HG02981 (cell line): ENCODE data around the gene AGK.

Experiments used
- ATAC-seq: cut with Tn5 transposase; IDR thresholded peaks from one replicate; pipeline ENCODE4 v1.9.1; 2021; ENCODE audit warnings: mild to moderate bottlenecking, moderate library complexity; ENCODE audit not compliant: unreplicated experiment

Gene AGK, protein sequence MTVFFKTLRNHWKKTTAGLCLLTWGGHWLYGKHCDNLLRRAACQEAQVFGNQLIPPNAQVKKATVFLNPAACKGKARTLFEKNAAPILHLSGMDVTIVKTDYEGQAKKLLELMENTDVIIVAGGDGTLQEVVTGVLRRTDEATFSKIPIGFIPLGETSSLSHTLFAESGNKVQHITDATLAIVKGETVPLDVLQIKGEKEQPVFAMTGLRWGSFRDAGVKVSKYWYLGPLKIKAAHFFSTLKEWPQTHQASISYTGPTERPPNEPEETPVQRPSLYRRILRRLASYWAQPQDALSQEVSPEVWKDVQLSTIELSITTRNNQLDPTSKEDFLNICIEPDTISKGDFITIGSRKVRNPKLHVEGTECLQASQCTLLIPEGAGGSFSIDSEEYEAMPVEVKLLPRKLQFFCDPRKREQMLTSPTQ

DNA sequence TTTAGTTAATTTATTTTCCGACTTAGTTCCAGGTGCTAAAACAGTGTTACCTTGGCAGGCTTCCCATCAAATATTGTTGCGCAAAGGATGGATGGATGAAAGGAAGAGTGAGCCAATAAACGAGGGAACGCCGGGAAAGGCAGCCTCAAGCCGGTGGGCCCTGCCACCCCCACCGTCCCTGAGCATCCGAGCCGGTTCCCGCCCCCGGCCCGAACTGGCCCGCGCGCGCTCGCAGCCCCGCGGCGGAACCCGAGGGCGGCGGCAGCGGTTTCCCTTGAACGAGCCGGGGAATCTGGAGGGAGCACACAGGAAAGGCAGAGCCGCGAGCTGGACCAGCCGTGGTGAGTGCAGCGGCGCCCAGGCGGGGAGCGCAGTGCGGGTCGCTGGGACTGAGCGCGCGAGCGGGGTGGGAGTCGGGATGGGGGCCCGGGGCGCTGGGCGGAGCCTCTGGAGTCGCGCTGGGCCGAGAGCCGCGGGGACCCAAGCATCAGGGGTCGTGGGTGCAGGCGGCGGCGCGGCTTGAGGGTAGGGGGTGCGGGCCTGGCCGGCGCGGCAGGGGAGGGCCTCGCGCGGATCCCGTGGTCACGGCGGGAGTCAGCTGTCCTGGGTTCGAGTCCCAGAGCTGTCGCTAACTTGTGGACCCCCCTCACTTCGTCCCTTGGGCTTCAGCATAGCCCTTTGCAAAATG, at the start of gene AGK:
Gene AGK (plus strand): TSS at position 317 of the 688 bp plus-strand sequence. CDS start 4,057 bp downstream, outside the sequence.
- peak; percentile 93 for ATAC-seq

DNA sequence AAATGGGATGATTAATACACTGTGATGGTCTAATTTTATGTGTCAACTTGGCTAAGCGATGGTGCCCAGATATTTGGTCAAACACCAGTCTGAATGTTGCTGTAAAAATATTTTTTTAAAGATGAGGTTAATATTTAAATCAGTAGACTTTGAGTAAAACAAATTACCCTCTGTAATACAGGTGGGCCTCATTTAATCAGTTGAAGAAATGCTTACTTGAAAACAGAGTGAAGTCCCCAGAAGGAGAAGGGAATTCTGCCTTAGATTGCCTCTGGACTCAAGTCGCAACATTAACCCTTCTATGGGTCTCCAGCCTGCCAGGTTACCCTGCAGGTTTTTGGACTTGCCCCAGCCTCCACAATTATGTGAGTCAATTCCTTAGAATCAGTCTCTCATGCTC, 49.8 kb upstream of the AGK start:
- ATAC-seq: no peak

DNA sequence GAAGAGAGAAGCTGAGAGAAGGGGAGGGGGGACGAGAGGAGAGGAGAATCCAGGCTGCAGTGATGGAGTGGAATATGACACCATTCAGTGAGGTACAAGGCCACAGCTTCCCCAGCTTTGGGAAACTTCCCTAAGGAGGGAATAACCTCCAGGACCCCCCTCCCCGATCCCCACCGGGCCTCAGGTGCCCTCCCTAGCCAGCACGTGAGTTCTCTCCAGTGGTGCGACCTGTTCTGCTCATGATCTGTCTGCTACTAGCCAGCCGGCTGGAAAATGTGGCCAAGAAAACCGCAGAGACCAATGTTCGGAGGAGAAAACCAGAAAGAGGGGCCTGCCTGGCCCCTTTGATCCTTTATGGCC, 39.9 kb upstream of the AGK start:
- no peak for ATAC-seq

DNA sequence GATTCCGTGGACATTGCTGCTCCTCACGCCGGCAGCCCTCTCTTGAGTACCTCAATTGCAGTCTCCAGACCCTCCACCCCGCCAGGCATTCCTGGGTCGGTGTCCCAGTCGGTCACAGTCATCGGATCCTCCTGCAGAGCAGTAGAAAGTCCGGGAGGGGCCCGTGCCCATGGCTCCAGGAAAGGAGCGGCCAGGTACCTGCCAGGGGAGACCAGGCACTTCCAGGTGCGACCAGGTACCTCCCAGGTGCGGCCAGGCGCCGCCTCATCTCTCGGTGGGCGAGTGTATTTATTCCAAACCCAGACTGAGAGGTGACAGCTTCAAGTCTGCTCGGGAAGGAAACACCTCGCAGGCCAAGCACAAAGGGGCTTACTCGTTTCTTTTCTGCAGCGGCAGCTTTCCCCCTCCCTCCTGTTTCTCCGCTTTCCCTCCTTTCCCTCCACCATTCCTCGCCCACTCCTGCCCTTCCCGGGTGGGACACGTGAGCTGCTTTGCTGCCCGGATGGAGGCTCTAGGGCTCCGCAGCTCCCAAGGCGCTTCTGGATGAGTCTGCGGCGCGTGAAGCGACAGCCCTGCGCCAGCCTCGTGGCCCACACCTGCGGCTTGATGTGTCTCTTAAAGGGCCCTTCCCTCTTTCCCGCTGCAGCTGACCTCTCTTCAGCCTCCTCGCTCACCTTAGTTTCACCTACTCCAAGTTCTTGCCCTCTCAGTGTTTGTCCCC, 39.4 kb upstream of the AGK start:
- no peak for ATAC-seq

DNA sequence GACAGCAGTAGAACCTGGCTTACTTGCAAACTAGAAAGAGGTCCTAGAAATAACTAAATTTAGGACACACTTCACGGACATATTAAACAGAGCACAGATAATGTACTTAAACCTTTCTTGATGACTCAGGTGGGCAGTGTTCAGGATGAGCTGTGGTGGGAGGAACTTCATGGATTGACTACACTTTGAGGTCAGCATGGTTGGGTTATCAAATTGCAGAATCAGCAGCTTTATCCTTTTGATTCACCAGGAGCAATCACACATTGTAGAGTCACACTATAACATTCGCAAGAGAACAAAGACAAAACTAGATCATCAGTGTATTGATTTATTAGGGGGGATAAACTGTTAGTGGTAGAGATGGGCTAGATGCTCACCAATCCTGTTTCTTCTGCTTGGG, 38.6 kb upstream of the AGK start:
- no peak for ATAC-seq

DNA sequence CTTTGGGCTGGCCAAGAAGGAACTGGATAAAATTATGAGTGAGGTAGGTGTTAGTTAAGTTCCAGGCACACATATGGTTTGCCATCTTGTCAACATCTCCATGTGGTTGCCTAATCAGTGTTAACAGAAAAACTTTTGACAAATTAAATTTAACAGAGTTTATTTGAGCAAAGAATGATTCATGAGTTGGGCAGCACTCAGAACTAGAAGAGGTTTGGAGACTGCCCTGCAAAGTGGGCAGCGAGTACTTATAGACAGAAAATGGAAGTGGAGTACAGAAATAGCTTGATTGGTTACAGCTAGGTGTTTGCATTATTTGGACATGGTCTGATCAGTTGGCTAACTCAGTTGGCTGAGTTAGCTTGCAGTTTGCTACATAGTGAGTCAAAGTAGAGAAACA, 37.5 kb upstream of the AGK start:
- no peak for ATAC-seq

DNA sequence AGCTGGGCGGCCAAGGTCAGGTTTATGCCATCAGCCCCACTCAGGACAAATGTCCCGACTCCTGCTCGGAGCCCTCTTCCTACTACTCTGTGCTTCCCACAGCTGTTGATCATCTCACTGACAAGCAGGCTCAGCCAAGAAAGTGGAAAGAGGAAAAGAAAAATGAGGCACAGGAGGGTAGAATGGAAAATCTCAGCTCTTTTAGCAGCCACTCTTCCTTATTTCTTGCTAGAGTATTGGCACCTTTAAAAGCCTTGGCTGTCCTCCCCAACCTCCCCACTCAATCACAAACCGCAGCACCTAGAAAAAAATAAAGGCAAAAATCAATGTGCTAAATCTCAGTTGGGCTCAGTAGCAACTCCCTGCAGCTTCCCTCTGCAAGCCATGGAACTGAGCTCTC, 35.3 kb upstream of the AGK start:
- no peak for ATAC-seq

DNA sequence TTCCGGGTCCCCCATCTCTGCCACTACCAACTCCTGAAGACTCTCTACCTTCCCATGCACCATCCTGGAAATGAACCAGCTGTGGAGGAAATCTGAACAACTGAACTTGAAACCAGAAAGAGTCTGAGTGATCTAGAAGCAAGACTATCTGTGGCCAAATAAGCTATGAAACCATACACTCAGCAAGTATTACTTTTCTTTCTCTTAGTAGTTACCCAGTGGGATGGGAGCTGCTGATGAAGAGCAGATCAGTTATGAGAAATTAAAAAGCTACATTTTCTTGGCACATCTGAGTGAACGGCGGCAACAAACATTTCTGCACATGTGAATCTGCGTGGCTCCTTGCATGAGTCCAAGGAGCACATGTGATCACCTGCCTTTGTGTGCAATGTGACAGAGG, 31.6 kb upstream of the AGK start:
- ATAC-seq: no peak

DNA sequence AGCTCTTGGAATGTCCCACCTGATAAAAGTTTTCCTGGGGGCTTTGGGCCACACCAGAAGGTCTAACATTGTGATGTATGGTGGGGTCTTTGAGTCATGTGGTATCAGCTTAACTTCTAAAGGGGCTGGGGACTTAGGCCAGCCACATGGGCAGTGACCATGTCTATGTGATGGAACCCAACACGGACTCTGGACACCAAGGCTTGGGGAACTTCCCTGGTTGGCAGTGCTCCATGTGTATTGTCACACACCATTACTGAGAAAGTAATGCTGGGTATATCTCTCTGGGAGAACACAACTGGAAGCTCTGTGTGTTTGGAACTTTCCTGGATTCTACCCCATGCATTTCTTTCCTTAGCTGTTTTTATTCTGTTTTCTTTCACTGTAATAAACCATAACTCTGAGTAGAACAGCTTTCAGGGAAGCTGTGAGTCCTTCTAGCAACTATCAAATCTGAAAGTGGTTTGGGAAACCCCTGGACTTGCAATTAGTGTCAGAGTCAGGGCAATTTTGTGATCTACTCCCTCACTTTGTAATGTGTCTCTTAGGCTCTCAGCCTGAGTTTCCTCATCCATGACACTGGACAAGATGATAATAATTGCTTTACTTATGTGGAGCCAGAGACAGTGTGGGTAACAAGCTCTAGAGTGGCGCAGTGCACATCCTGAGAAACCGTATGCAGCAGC, 28.4 kb upstream of the AGK start:
- no peak for ATAC-seq

DNA sequence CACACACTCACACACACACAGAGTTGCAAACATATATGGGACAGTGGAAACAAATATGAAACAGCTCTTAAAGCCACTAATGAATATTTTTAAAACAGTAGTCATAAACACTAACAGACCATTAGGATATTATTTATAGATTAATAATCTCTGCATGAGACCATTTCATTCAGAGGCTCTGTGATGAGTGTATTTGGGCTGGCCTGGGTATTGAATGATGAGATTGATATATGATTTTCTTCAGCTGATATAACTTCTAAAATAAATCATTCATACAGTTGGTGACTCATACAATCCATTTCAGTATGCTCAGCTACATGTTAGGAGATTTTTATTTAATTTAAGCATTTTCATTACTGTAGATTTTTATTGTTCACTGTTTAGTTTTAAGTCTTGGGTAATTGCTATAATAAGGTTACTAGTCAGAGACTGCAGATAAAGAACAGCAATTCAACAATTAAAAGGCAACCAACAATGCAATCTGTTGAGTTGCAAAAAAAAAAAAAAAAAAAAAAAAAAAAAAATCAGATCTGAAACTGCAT, 25.2 kb upstream of the AGK start:
- no peak for ATAC-seq

DNA sequence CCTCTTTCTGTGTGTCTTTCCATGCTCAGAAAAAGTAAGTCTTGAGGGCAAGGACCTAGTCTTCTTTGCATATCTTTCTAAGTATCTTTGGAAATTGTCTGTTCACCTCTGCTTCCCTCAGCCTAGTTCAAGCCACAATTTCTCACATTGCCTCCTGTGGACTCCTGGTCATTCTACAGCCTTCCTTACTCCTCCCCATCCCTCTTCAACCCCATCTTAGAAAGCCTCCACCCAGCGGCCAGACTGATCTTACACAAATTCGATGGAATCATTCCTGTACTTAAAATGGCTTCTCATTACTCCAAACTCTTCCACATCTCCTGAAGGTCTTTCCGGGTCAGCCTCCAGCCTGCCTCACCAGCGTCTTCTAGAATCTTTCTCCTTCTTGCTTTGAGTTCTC, 24.1 kb upstream of the AGK start:
- ATAC-seq: no peak

DNA sequence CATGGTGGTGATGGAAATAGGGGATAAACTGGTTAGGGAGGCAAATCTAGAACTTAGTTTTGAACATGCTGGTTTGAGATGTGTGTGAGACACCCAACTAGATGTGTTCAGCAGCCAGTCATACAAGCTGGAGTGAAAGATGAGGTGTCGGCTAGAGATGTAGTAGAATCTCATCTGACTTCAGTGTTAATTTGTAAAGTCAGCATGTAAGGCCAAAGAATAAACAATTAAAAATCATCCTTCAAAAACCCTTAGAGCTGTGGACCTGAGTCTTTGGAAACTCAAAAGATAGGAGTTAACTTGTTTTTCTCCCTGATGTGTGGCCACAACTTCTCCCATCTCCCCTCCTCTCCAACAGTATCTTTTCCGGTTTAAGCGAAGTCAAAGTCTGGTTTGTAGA, 22.8 kb upstream of the AGK start:
- ATAC-seq: no peak

DNA sequence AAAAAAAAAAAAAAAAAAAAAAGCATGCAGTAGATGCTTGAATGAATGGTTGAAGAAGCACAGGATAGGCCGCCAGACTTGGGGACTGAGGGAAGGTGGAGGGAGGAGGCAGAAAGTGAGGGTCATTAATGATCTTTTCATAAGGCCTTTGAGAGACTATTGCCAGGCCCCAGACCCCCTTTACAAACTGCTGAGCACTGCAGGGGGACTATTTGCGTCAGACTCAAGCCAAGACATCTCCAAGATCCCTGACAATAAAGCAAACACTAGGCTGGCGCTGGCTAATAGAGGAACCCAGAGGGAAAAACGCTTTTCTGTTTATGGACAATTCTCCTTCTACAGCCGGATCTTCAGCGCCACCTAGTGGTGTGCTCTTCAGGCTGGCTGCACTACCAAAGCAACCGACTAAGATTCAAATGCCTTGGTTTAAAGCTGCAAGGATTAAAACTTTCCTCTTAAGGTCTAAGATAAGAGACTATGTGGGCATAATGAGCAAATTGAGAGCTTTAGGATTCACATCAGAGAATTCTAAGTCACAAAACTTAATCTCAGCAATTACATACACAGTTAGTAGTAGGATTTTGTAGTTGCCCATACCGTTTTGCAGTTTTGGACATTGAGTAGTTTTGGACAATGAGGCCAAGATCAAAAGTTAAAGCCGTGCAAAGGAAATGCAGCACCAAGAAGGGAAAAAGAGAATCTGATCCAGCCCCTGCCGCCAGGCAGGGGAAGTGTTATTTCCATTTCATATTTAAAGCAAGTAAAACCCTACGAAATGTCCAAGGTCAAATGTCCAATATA, 17.9 kb upstream of the AGK start:
- ATAC-seq: no peak

DNA sequence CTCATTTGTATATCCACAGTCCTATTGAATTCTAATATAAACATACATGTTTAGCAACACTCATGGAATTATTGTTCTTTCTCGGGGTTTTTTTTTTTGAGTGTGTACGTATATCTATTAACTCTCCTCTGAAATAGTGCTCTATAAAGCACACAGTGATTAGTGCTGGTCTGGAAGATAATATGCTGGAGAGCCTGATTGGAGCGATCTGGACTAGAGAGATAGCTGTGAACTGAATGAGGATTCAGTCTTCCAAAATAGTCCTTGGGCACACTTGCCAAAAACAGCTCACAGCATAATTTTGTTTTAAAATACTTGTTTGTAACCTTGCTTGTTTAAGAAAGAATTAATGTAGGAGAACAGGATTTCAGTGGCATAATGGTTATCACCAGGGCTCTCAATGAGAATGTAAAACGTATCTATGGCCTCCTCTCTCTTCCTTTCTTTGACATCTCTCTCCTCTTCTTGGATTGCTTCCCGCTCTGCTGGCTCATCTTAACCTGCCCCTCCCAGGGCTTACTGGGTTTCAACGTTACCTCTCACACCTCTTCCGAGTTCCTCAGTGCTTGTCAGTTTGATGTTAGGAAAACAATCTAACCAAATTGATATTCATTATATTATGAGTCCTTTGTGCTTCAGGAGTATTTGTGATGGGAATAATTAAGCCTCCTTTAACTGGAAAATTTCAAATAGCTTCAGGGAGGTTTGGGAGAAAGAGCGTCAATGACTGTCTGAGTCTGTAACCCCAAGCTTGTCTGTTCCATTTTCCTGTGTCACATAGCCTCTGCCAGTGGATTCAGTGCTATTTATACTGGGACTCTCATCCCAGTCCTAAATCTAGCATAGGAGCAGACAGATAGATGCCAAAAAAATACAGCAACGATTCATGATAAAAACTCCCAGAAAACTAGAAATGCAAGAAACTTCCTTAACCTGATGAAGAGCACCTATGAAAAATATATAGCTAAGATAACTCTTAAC, 16.2 kb upstream of the AGK start:
- ATAC-seq: no peak

DNA sequence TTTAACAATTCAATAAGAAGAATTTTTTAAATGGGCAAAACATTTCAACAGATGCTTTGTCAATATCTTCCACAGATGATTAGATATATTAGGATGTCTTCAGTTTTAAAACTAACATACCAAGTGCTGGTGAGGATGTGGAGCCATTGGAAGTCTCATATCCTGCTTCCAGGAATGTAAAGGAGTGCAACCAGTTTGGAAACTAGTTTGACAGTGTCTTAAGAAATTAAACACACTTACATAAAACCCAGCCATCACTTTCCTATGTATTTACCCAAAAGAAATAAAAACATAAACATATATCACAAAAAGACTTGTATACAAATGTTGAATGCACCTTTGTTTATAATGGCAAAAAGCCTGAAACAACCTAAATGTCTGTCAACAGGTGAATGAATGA, 13.3 kb upstream of the AGK start:
- no peak for ATAC-seq

DNA sequence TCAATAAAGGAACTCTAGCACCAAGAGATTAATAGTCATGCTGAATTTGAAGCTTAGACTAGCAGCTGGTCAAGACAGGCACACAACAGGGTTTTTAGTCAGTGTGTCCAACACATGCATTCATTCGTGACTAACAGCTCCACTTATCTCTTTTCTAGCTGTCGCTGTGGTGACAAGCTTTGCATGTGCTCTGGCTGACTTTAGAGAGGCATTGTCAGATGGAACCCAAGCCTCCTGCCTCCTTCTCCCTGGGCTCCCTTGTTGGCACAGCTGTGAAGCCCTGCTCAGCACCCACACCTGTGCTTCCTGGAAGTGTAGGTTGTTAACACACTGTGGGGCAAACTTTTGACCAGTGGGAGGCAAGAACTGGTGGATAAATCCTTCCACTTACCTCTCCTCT, 9.8 kb upstream of the AGK start:
- ATAC-seq: no peak

DNA sequence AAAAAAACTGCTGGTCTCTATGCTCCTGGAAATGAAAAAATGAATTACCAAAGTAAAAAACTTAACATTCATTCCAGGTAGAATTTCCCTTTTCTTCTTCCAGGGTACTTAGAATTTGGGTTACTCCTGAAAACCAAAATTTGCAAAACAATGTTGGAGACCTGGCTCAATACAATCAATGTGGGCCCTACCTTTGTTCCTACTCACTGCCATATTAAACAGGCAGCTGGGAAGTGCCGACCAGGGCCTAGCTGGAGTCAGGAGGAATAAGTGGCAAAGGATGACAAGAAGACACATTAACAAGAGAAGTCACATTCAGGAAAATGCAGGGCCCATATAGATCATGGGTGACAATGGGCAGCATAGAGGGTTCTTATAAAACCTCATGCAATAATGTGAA, 6.4 kb upstream of the AGK start:
- ATAC-seq: no peak

DNA sequence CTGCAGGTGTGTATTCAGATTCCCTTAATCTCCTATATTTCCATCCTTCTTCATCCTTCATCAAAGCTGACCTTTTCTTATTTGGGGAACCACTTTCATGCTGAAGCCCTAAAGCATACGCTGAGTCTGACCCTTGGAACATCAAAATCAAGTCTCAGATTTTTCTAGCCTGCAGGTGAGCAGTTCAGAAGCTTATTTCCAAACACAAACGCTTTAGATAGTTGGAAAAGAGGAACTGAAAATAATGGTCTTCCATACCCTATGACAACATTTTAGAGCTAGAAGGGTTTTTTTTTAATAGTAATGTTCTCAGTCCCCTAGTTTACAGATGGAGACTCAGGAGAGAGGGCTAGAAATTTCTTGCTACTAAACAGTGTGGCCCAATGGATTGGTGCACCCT, 1.6 kb upstream of the AGK start:
- ATAC-seq: no peak
